A172 (cell line): ENCODE measurements around the gene PLEKHA1. TPM values are rescaled to one million over a fixed set of nuclear protein-coding genes. Genes with fewer than 3 reads are reported as not detected.

Experiments used
- DNase-seq: peaks from one replicate; pipeline ENCODE4 v3.0.0-alpha.2; 2015; ENCODE audit warnings: low spot score
- total RNA-seq: library from RNA; depleted of rRNA; stranded (reverse); fragments of >200 nt; shearing (Covaris generic); gene quantifications from 2 replicates; pipeline ENCODE4 v1.2.3, GENCODE V29; 2014; rRNA removed

The PLEKHA1 gene
- total RNA-seq, 1 experiment from 2014 or later: 5.6 TPM

GRCh38 chr10:122476333-122476695 is 101.8 kb downstream of the PLEKHA1 start:
- DNase-seq: no peak

- no peak for DNase-seq
Measured at GRCh38 chr10:122477436-122477835, 102.9 kb downstream of the PLEKHA1 start.

DNA sequence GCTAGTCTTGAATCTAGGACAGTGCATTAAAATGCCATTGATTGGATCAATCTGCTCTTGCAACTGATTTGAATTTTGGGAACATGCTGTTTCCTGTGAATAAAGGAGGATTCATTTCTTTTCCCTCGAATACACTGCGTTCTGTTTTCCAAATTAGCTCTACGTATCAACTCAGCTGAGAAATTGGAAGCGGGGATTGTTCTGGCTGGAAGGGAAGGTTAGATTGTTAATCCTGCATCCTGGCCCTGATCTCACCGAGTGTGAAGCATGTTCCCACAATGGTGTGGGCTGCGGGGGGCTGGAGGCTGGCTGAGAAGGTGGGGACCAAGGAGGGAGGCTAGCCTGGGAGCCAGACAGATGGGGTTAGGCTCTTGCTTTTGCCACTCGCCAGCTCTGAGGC is 104.5 kb downstream of the PLEKHA1 start:
- DNase-seq: no peak

GRCh38 chr10:122480146-122480833 is 105.8 kb downstream of the PLEKHA1 start:
- no peak for DNase-seq

DNA sequence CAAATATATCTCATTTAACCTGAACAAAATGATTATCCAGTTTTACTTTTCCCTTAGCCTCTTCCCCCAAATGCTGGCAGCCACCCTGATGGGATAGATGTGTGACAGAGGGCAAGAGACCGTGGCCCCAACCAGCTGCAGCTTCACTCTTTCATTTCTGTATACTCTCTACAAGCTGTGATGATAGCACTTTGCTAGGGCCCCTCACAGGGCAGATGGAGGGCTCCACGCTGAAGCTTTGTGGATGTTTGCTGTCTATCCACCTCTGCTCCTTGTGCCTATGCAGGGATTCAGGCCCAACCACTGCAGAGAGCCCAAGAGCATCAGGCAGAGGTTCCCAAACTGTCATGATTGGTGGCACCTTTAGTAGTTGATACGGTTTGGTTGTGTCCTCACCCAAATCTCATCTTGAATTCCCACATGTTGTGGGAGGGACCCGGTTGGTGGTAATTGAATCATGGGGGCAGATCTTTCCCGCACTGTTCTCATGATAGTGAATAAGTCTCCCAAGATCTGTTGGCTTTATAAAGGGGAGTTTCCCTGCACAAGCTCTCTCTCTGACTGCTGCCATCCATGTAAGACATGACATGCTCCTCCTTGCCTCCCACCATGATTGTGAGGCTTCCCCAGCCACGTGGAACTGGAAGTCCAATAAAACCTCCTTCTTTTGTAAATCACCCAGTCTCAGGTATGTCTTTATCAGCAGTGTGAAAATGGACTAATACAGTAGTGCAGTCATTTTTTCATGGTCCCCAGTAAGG is 107.0 kb downstream of the PLEKHA1 start:
- no peak for DNase-seq

Other genes with a start within 250 kb of the PLEKHA1 start
- not detected in 2 replicates for gene BTBD16, start 103.4 kb upstream of the PLEKHA1 start, total RNA-seq
- not detected in 2 replicates for gene ARMS2, start 79.9 kb downstream of the PLEKHA1 start, total RNA-seq
- gene HTRA1, start 86.8 kb downstream of the PLEKHA1 start, total RNA-seq: 11.8 and 22.1 TPM in 2 replicates
- not detected in 2 replicates for gene DMBT1, start 186.0 kb downstream of the PLEKHA1 start, total RNA-seq